PFSK-1 (cell line): Measurements from ENCODE around the gene RXFP1.

Source experiments
- POLR2AphosphoS5 ChIP-seq: IDR thresholded peaks from 2 replicates; pipeline ENCODE4 v1.6.1; 2012; ENCODE audit warnings: low read depth, mild to moderate bottlenecking, control low read depth, low read length, moderate library complexity
- REST ChIP-seq, 2 experiments: IDR thresholded peaks; 2 replicates each; pipeline versions ENCODE4 v1.6.1 to v1.8.0; 2011 to 2012; ENCODE audit warnings: low read depth in 2 of 2, low read length in 2 of 2, control low read depth in 1 of 2, inconsistent platforms in 1 of 2, mild to moderate bottlenecking in 1 of 2, moderate library complexity in 1 of 2; ENCODE audit not compliant: insufficient read depth in 1 of 2
- TAF1 ChIP-seq: IDR thresholded peaks from 2 replicates; pipeline ENCODE4 v1.6.1; 2012; ENCODE audit warnings: low read length, control low read depth, borderline replicate concordance; ENCODE audit not compliant: insufficient read depth

GRCh38 chr4:158644760-158645159 is 123.1 kb downstream of the RXFP1 start:
- TF ChIP-seq TAF1 (no peak), POLR2AphosphoS5 (no peak), REST (IDR thresholded peaks at IDR 0.05; ENCODE audit: insufficient read depth in 1 of 2, low read depth in 2 of 2, low read length in 2 of 2) (no peak)
